ENCODE data around the gene UCHL3.
"Not testable (repeated sequence)": the region's sequence is repeated elsewhere in the genome, so short reads cannot be mapped to it uniquely, and the experiment has no call there.

Gene UCHL3

GRCh38 chr13:75549262-75550158, at the start of gene UCHL3:
Gene UCHL3 (plus strand): TSS chr13:75549791. CDS start chr13:75549821, 30 bp downstream.
- DNase-seq = peak; percentile 92

GRCh38 chr13:75505327-75505726, 44.3 kb upstream of the UCHL3 start:
- no peak for DNase-seq

GRCh38 chr13:75506018-75506417, 43.6 kb upstream of the UCHL3 start:
- no peak for DNase-seq

- DNase-seq = no peak
Measured at GRCh38 chr13:75507027-75508001, 42.3 kb upstream of the UCHL3 start.

- no peak for DNase-seq
Measured at GRCh38 chr13:75508002-75508548, 41.5 kb upstream of the UCHL3 start.

GRCh38 chr13:75511051-75511625, 38.5 kb upstream of the UCHL3 start:
- no peak for DNase-seq

- DNase-seq = no peak
Measured at GRCh38 chr13:75512253-75512652, 37.3 kb upstream of the UCHL3 start.

- DNase-seq = no peak
Measured at GRCh38 chr13:75513271-75513670, 36.3 kb upstream of the UCHL3 start.

GRCh38 chr13:75514080-75514995, 35.3 kb upstream of the UCHL3 start:
- peak; percentile 40 for DNase-seq

- no peak for DNase-seq
Measured at GRCh38 chr13:75518439-75519088, 31.0 kb upstream of the UCHL3 start.

- no peak for DNase-seq
Measured at GRCh38 chr13:75521956-75522355, 27.6 kb upstream of the UCHL3 start.

GRCh38 chr13:75530549-75530961, 19.0 kb upstream of the UCHL3 start:
- no peak for DNase-seq

GRCh38 chr13:75533861-75534260, 15.7 kb upstream of the UCHL3 start:
- DNase-seq = no peak

GRCh38 chr13:75537401-75538365, 11.9 kb upstream of the UCHL3 start, which contains the start of gene COMMD6:
Gene COMMD6 (minus strand): TSS chr13:75537841. CDS start chr13:75537805, 36 bp downstream.
- peak; percentile 97 for DNase-seq

- no peak for DNase-seq
Measured at GRCh38 chr13:75541287-75541686, 8.3 kb upstream of the UCHL3 start.

GRCh38 chr13:75541961-75542360, 7.6 kb upstream of the UCHL3 start:
- DNase-seq = no peak

GRCh38 chr13:75544681-75545330, 4.8 kb upstream of the UCHL3 start:
- peak; percentile 88 for DNase-seq

- not testable (repeated sequence) for DNase-seq
Measured at GRCh38 chr13:75545386-75545785, 4.2 kb upstream of the UCHL3 start.

GRCh38 chr13:75547917-75548316, 1.7 kb upstream of the UCHL3 start:
- no peak for DNase-seq
